ENCODE data around the gene ROR2.
"Not testable (repeated sequence)": the region's sequence is repeated elsewhere in the genome, so short reads cannot be mapped to it uniquely, and the experiment has no call there.

The ROR2 gene

DNA sequence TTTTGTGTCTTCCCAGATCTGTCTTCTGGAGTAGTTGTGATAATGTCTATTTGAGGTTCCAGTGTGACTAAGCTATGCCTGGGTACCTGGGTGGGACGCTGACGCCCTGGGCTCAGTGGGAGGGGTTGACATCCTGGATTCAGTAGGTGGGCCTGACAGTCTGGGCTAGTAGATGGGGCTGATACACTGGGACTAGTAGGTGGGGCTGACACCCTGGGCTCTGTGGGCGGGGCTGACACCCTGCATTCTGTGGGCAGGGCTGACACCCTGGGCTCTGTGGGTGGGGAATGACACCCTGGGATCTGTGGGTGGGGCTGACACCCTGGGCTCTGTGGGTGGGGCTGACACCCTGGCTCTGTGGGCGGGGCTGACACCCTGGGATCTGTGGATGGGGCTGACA, 153.5 kb downstream of the ROR2 start:
- not testable (repeated sequence) for DNase-seq (ENCODE audit: low spot score)

DNA sequence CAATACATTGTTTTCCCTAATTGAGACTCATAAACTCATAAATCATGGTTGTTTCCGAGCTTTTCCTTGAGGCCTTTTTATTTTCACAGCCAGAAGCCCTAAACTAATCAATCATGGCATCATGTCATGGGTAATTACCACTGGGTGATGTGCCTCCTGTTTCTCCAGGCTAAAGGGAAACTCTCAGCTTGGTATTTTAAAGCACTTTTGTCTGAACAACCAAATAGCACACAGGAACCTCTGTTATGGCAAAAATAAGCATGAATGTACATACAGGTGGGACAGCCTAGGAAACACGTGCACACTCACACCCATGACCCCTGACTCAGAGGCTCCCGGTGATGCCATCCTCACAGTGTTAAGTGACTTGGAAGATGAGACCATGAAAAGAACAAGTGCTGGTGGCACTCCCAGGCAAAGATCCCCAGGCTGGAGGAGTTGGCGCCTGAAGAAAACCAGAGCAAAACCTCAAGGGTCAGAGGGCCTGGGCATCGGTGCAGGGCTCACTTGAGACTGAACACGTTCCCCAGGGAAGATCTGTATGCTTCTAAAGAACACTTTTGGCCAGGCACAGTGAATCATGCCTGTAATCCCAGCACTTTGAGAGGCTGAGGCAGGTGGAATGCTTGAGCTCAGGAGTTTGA, 154.3 kb downstream of the ROR2 start:
- no peak for DNase-seq (ENCODE audit: low spot score)

DNA sequence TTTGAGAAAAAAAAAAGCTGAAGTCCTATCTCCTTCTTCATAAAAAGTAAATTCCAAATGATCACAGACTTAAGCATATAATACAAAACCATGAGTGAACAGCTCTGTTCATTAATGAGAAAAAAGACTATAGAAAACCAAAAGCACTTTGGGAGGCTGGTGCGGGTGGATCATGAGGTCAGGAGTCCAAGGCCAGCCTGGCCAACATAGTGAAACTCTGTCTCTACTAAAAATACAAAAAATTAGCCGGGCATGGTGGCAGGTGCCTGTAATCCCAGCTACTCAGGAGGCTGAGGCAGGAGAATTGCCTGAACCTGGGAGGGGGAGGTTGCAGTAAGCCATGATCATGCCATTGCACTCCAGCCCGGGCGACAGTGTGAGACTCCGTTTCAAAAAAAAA, 156.7 kb downstream of the ROR2 start:
- DNase-seq (ENCODE audit: low spot score): not testable (repeated sequence)

DNA sequence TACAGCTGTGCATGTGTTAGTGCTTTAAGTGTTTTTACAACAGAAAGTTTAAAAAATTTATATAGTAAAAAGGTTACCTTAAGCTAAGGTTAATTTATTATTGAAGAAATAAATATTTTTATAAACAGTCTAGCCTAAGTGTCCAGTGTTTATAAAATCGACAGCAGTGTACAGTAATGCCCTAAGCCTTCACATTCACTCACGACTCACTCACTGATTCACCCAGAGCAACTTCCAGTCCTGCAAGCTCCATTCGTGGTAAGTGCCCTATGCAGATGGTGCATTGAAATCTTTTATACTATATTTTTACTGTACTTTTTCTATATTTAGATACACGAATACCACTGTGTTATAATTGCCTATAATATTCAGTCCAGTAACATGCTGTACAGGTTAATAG, 159.1 kb downstream of the ROR2 start:
- DNase-seq (ENCODE audit: low spot score): no peak

DNA sequence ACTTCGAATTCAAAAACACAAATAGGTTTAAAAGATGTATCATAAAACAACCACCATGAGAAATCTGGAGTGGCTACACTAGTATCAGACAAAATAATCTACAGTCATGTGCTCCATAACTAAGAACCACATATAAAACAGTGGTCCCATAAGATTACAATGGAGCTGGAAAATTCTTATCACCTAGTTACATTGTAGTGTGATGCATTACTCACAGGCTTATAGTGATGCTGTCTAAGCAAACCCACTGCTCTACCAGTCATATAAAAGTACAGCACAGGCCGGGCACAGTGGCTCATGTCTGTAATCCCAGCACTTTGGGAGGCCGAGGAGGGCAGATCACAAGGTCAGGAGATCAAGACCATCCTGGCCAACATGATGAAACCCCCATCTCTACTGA, 160.1 kb downstream of the ROR2 start:
- no peak for DNase-seq (ENCODE audit: low spot score)

DNA sequence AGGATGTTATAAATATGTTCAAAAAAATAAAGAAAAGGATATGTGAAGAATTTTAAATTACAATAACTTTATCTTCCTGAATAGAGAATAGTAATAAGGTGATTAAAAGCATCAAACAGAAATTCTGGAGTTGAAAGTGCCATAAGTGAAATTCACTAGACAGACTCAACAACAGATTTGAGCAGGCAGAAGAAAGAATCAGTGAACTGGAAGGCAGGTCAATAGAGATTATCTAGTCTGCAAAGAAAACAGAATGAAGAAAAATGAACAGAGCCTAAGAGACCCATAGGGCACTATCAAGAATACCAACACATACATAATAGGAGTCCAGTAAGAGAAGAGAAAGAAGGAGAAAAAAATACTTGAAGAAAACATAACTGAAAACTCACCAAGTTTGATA, 162.1 kb downstream of the ROR2 start:
- DNase-seq (ENCODE audit: low spot score): no peak

DNA sequence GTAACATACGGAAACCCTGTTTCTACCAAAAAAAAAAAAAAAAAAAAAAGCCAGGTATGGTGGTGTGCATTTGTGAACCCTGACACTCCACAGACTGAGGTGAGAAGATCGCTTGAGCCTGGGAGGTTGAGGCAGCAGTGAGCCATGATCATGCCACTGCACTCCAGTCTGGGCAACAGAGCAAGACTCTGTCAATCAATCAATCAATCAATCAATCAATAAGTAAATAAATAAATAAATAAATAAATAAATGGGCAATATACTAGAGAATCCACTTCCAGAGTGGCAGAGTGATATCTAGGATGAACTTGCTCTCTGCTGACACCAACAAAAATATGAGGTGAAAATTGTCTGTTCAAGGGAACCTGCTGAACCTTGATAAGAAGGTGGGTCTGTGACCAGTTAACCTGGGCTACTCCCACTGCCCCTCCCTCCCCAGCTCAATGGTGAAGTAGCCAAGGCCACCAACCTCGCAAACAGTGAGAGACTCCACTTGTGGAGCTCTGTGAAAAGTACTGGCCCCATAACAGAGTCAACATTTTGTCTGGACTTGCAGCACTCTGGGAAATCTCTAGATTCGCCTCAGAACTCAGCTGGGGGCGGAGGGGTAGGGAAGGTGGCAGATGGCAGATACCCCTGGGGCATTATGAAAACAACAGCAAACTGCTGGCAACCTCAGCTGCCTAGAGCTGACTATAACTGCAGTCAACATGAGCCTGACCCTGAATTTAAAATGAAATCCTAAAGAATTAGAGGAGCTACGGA, 163.7 kb downstream of the ROR2 start:
- no peak for DNase-seq (ENCODE audit: low spot score)

DNA sequence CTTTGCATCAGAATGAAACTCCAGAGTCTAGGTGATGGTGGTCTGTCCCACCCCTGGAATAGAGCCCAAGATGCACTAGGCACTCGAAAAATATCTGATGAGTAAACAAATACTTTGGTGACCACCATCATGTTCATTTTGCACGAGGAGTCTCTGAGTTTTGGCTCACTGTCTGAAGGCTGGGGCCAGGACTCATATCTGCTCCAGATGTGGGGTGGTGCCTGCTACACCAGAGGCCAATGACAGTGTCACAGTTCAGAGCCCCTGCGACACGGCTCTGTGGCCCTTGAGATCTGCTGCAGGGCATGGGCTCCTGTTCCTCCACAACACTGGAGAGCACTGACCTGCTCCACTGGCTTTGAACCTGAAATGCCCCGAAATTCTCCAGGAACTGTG, 164.6 kb downstream of the ROR2 start:
- no peak for DNase-seq (ENCODE audit: low spot score)

DNA sequence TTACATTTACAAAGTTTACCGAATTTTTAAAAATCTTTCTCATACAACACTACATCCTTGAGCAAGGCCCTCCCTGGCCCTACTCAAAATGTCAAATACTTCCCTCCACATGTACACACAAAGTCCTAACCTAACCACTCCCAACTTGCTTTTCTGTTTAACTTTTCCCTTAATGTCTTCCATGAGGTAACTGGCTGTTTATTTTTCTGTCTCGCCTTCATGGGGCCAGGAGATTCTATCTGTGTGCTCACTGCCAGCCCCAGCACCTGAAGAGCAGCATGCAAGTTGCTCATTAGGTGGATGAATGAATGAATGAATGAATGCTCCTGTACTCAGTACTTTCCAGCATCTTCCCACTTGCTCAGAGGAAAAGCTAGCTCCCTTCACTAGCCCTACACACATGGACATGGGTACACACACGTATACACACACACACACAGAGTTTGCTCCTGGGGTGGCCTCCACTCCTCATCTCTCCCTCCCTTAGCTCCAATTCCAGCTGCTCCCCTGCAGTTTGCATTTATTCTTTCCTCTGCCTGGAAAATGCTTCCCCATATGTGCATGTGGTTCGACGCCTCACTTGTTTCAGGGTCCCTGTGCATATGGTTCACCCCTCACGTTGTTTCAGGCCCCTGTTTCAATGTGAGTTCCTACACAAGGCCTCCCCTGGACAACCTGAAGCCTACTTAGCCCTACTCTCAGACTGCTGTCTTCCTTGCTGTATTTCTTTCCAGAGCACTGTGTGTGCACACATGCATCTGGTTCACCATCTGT, 165.2 kb downstream of the ROR2 start:
- no peak for DNase-seq (ENCODE audit: low spot score)

DNA sequence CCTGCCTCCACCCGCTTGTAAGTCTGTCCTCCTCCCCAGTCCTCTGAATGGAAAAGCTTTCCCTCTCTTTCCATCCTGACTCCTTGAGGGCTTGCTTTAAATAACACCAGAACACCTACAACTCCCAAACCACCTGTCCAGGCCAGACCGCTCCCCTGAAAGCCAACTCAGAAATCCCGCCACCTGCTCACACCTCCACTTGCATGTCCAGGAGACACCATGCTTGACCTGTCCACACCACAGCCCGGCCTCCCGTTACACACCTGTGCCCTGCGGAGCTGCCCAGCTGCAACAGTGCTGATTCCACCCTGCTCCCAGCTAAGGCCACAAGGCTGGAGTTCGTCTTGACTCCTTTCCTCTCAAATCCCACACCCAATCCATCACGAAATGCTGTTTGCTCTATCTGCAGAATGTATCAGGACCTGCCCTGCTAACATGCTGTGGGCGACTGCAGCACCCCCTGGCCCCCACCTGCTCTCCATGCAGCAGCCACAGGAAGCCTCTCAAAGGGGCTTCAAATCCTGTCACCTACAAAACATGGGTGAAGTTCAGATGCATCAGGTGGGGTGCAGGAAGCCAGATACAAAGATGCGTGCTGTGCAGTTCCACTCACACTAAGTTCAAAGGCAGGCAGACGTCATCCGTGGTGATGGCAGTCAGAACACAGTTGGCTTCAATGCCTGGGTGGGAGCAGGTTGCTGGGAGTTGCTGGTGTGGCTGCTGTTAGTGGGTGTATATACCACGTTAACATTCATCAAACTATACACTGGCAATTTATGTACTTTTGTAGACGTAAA, 166.0 kb downstream of the ROR2 start:
- no peak for DNase-seq (ENCODE audit: low spot score)

DNA sequence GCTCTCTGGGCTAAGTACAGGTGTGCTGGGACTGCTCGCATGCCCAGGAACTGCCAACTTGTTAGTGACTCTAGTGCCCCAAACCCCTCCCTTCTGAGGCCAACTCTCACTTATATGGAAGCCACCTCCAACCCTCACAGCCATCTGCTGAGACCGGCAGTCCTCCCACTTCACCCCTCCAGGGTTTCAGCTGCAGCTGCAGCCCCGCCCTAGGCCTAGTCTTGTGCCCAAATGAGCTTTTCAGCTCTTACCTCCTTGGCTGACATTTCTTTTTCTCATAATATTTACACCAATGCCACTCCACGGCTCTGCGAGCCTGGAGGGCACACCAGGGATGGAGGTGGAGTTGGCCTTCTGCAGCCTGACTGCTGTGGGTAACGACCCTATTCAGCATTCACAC, 166.6 kb downstream of the ROR2 start:
- DNase-seq (ENCODE audit: low spot score): no peak

DNA sequence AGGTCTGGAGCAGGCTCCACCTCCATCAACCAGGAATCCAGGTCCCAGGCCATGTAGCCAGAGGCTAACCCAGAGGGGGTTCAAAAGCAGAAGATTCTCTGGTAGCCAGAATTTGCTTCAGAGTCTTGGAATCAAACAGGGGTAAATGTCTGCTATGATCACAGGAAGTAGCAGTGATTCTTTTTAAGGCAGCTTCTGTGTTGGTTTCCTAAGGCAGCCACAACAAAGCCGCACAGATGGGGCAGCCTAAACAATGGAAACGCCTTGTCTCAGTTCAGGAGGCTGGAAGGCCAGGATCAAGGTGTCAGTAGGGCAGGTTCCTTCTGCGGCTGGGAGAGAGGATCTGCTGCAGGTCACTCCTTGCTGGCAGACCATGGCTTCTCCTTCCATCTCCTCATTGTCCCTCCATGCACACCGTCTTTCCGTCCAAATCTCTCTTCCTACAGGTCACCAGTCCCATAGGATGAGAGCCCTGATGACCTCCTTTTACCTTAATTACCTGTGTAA, 167.3 kb downstream of the ROR2 start:
- DNase-seq (ENCODE audit: low spot score): no peak

DNA sequence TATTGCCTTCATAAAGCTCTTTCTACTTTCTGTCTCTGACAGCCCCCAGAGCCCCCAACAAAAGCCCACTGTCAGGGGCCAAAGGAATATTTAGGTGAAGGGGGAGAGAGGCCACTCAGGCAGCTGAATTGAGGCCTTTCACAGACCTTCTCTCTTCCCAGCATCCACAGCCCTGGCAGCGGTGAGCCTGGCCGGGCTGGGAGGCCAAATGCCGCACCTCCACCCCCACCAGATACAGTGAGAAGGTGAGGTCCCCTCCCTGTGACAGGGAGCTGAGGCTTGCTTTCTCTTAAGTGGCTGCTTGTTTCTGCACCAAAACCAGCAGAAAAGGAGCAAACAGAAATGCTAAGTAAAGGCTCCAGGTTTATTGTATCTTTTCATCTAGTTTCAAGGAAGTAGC, 168.1 kb downstream of the ROR2 start:
- no peak for DNase-seq (ENCODE audit: low spot score)

DNA sequence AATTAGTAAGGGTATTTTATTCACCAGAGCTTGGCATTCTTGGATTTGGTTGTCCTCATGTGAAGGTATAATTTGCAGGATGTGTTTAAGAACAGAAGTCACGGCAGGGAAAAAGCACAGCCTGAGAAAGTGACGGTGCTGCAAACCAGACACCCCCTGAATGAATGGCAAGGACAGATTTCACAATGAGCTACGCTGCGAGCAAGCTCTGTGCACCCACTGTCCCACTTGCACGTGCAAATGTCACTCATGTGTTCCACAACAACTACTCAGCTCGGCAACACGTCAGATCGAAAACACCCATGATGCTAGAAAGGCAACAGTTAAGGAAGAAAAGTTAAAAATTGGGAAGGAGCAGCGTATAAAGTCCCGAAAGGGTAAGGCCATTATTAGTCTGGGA, 168.9 kb downstream of the ROR2 start:
- no peak for DNase-seq (ENCODE audit: low spot score)

DNA sequence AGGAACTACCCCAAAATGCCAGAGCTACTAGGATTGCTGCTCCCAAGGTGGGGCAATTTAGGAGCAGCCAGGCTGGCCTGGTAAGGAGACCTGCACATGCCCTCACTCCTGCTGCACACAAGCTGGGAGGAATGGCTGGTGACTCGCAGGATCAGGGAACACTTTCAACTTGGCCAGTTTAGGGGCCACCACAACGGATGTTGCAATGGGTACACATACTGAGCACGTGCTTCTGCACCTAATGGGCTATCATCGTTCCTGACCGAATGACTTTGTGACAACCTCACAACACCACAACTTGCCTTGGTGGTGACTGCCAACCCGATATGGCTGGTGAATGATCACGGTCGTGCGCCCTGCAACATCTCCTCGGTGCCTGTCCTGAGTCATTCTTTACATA, 172.0 kb downstream of the ROR2 start:
- DNase-seq (ENCODE audit: low spot score): no peak

DNA sequence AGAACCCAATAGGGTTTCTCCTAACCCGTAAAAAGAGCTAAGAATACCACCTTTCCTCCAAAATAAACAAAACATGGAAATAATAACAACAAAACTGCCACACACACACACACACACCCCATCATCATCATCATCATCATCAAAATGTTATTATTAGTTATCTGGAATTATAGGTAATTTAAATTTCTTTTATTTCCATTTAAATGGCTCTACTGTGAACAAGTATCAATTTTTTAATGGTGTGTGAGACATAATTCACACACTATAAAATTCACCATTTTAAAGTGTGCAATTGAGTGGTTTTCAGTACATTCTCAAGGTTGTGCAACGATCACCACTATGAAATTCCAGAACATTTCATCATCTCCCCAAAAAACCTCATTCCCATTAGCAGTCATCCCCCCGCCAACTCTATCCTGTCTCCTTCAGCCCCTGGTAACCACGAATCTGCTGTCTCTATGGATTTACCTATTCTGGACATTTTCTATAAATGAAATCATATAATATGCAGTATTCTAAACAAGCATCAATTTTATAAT, 172.7 kb downstream of the ROR2 start:
- DNase-seq (ENCODE audit: low spot score): no peak

DNA sequence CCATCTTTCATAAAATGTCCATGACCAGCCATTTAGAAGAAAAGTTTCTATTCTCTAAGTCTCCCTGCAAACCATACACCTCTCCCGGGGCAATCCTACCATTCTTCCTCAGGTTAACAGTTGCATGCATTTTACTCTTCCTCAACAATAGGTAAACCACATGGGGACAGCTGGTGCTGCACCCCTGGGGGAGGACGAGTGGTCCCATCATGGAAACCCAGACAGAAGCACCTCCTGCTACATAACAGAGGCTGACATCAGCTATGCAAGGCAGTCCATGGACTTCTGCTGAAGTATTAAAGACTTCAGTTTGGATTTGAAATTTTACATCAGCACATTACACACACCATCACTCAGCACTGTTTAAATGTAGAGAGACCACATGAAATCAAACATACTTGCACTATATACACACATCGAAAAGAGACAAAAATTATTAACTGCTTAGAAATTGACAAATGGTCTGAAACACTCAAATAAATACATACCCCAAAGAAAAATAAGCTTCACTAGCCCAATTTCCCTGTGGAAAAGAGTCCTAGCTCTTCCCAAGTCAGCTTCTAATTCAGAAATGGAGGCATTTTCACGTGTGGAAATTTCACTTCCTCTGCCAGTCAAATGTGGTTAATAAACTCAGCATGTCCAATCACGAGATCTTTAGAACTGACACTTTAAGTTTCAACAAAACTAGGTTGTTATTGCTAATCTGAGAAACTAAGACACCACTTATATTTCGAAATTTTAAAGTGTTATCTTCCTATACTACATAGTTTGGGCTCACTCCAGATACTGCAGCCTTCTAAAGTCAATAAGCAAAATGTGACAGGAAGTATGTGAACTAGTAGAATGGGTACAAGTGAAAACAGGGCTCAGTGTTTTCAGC, 173.4 kb downstream of the ROR2 start:
- no peak for DNase-seq (ENCODE audit: low spot score)

DNA sequence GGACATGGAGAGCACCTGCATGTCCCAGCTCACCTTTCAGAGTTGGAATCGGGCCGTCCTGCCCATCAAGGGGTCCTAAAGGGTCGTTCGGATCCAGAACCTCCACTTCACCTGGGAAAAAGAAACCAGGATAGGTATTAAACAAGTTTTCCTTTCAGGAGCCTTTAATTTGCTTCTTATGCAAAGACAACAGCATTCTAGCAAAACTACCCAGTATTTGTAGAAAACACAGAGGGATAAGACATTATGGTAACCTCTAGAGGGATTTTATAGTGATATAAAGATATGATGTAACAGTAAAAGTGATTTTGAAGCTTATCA, 174.4 kb downstream of the ROR2 start:
- DNase-seq (ENCODE audit: low spot score): no peak

DNA sequence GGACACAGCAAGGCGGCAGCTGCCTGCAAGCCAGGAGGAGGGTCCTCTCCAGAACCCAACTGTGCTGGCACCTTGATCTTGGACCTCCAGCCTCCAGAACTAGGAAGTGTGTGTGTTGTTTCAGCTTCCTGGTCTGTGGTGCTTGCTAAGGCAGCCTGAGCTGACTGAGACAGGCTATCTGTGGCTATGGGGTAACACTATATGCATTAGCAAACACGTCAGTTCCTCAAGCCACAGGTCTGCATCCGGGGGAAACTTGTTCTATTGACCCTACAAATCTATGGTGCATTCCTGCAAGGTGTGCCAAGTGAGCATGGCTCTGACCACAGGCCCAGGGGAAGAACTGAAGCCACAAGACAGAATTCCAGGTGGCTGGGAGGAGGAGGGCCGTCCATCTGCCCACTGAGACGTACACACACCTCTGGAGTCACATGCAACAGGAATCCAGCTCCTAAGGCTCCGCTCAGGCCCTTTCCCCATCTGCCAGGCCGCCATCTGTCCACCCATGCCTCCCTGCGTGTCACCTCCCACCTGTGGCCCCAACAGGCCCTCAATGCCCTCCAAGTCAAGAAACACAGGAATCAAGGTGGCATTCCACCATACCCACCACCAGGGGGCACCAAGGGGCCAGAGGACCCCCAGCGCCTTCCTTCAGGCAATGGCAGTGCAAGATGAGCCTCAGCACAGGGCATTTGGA, 174.9 kb downstream of the ROR2 start:
- DNase-seq (ENCODE audit: low spot score): peak; percentile 28

DNA sequence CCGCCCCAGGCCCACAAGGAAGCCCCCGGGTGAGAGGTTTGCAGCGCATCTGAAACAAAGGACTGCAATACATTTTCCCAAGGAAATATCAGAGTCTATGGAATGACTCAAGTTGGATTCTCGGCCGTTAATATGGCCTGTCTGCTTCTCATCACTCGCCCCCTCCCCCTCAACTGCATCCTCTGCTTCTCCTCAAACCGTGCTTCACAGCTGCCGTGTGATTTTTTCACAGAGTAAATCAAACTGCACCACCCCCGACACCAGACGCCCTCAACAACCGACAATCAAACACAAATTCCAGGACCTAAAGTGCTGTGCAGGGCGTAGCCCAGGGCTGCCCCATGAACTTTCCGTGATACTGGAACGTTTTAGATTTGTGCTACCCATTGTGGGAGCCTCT, 176.9 kb downstream of the ROR2 start:
- no peak for DNase-seq (ENCODE audit: low spot score)

Data from pons (tissue), 1 donor.